Dendritic cell treated with granulocyte-macrophage colony-stimulating factor and Interleukin-4, amounts not matched to agents 40 ng/mL and 50 ng/mL, for 4 days (primary cell): ENCODE data around the gene SOX18.

Experiments used
- H3K27ac Mint-ChIP-seq: one replicate; pipeline ENCODE4 v1.8.0; 2022; ENCODE audit warnings: mild to moderate bottlenecking, mixed read lengths
- H3K27me3 Mint-ChIP-seq: one replicate; pipeline ENCODE4 v1.8.0; 2022; ENCODE audit warnings: mild to moderate bottlenecking, mixed read lengths
- H3K36me3 Mint-ChIP-seq: one replicate; pipeline ENCODE4 v1.8.0; 2022; ENCODE audit warnings: low read depth, mixed read lengths
- H3K4me1 Mint-ChIP-seq: one replicate; pipeline ENCODE4 v1.8.0; 2022; ENCODE audit warnings: low read depth, mixed read lengths
- H3K4me3 Mint-ChIP-seq: one replicate; pipeline ENCODE4 v1.8.0; 2022; ENCODE audit warnings: mild to moderate bottlenecking, moderate library complexity, mixed read lengths
- H3K9me3 Mint-ChIP-seq: one replicate; pipeline ENCODE4 v1.8.0; 2022; ENCODE audit warnings: mixed read lengths
- intact Hi-C: fragments of 100-400 bp; cut with micrococcal nuclease; formaldehyde crosslinking; loops from one replicate; pipeline ENCODE4 v1.15.0; 2022

Gene SOX18

GRCh38 chr20:64056889-64057627 is 7.6 kb upstream of the SOX18 start:
- Mint-ChIP-seq H3K27ac (peak overlapping the region; percentile 28), H3K27me3 (peaks cover 71% of the 10 kb centered on the region), H3K4me3 (peak overlapping the region; percentile 34), H3K36me3 (no peaks in the 10 kb centered on the region), H3K9me3 (no peaks in the 10 kb centered on the region), H3K4me1 (peaks cover 33% of the 10 kb centered on the region)
- intact Hi-C loops: no loop called here

- Mint-ChIP-seq H3K9me3 (no peaks in the 10 kb centered on the region), H3K4me3 (no peak overlapping the region), H3K4me1 (peaks cover 33% of the 10 kb centered on the region), H3K36me3 (no peaks in the 10 kb centered on the region), H3K27me3 (peaks cover 76% of the 10 kb centered on the region), H3K27ac (no peak overlapping the region)
- intact Hi-C loops: no loop called here
Measured at GRCh38 chr20:64056639-64056888, 7.1 kb upstream of the SOX18 start.

- intact Hi-C loops: no loop called here
- peaks cover 34% of the 10 kb centered on the region for H3K4me1 Mint-ChIP-seq
- no peaks in the 10 kb centered on the region for H3K9me3 Mint-ChIP-seq
- H3K27ac Mint-ChIP-seq: no peak overlapping the region
- H3K36me3 Mint-ChIP-seq: no peaks in the 10 kb centered on the region
- peaks cover 81% of the 10 kb centered on the region for H3K27me3 Mint-ChIP-seq
- H3K4me3 Mint-ChIP-seq: no peak overlapping the region
Measured at GRCh38 chr20:64055893-64056638, 6.6 kb upstream of the SOX18 start.

- Mint-ChIP-seq H3K9me3 (no peaks in the 10 kb centered on the region), H3K27me3 (peaks cover 87% of the 10 kb centered on the region), H3K4me1 (peaks cover 40% of the 10 kb centered on the region), H3K27ac (no peak overlapping the region), H3K36me3 (no peaks in the 10 kb centered on the region), H3K4me3 (no peak overlapping the region)
- intact Hi-C loops: no loop called here
Measured at GRCh38 chr20:64055396-64055892, 6.0 kb upstream of the SOX18 start.

GRCh38 chr20:64053841-64054661 is 4.6 kb upstream of the SOX18 start:
- Mint-ChIP-seq H3K27ac (no peak overlapping the region), H3K27me3 (peaks cover 86% of the 10 kb centered on the region), H3K4me3 (no peak overlapping the region), H3K4me1 (peaks cover 41% of the 10 kb centered on the region), H3K36me3 (no peaks in the 10 kb centered on the region), H3K9me3 (no peaks in the 10 kb centered on the region)
- intact Hi-C loops: no loop called here

GRCh38 chr20:64052987-64053840 is 3.8 kb upstream of the SOX18 start:
- Mint-ChIP-seq H3K9me3 (no peaks in the 10 kb centered on the region), H3K27me3 (peaks cover 83% of the 10 kb centered on the region), H3K27ac (no peak overlapping the region), H3K36me3 (no peaks in the 10 kb centered on the region), H3K4me1 (peaks cover 39% of the 10 kb centered on the region), H3K4me3 (no peak overlapping the region)
- intact Hi-C loops: no loop called here

GRCh38 chr20:64052326-64052722 is 2.9 kb upstream of the SOX18 start:
- no peaks in the 10 kb centered on the region for H3K36me3 Mint-ChIP-seq
- H3K9me3 Mint-ChIP-seq: no peaks in the 10 kb centered on the region
- H3K27ac Mint-ChIP-seq: no peak overlapping the region
- H3K4me3 Mint-ChIP-seq: no peak overlapping the region
- intact Hi-C loops: no loop called here
- H3K27me3 Mint-ChIP-seq: peaks cover 84% of the 10 kb centered on the region
- H3K4me1 Mint-ChIP-seq: peaks cover 30% of the 10 kb centered on the region

GRCh38 chr20:64051561-64052325 is 2.3 kb upstream of the SOX18 start:
- Mint-ChIP-seq H3K27me3 (peaks cover 84% of the 10 kb centered on the region), H3K27ac (no peak overlapping the region)
- intact Hi-C loops: no loop called here

GRCh38 chr20:64051033-64051452 is 1.6 kb upstream of the SOX18 start:
- intact Hi-C loops: no loop called here
- Mint-ChIP-seq H3K9me3 (no peaks in the 10 kb centered on the region), H3K4me1 (peaks cover 24% of the 10 kb centered on the region), H3K4me3 (no peak overlapping the region), H3K27ac (no peak overlapping the region), H3K36me3 (no peaks in the 10 kb centered on the region), H3K27me3 (peaks cover 84% of the 10 kb centered on the region)

More at GRCh38 chr20:64051561-64052325, 2.3 kb upstream of the SOX18 start:
- no peaks in the 10 kb centered on the region for H3K36me3 Mint-ChIP-seq
- H3K9me3 Mint-ChIP-seq: no peaks in the 10 kb centered on the region
- peaks cover 24% of the 10 kb centered on the region for H3K4me1 Mint-ChIP-seq
- no peak overlapping the region for H3K4me3 Mint-ChIP-seq

GRCh38 chr20:64050261-64051032 is 1.0 kb upstream of the SOX18 start:
- H3K4me1 Mint-ChIP-seq: peaks cover 23% of the 10 kb centered on the region

GRCh38 chr20:64049878-64050260 is 430 bp upstream of the SOX18 start:
- Mint-ChIP-seq H3K4me3 (peak overlapping the region; percentile 39), H3K27me3 (peaks cover 84% of the 10 kb centered on the region), H3K27ac (no peak overlapping the region), H3K9me3 (no peaks in the 10 kb centered on the region), H3K4me1 (peaks cover 24% of the 10 kb centered on the region), H3K36me3 (no peaks in the 10 kb centered on the region)
- intact Hi-C loops: no loop called here

More at GRCh38 chr20:64050261-64051032, 1.0 kb upstream of the SOX18 start:
- Mint-ChIP-seq H3K4me3 (peak overlapping the region; percentile 39), H3K27me3 (peaks cover 84% of the 10 kb centered on the region), H3K36me3 (no peaks in the 10 kb centered on the region), H3K9me3 (no peaks in the 10 kb centered on the region), H3K27ac (no peak overlapping the region)
- intact Hi-C loops: no loop called here

- H3K9me3 Mint-ChIP-seq: no peaks in the 10 kb centered on the region
- H3K27me3 Mint-ChIP-seq: peaks cover 83% of the 10 kb centered on the region
- no peaks in the 10 kb centered on the region for H3K36me3 Mint-ChIP-seq
- no peak overlapping the region for H3K27ac Mint-ChIP-seq
- peaks cover 21% of the 10 kb centered on the region for H3K4me1 Mint-ChIP-seq
- intact Hi-C loops: no loop called here
- no peak overlapping the region for H3K4me3 Mint-ChIP-seq
Measured at GRCh38 chr20:64048402-64049044, 916 bp downstream of the SOX18 start.
